Measurements from ENCODE around the gene TRIM44.
"Not testable (repeated sequence)": the region's sequence is repeated elsewhere in the genome, so short reads cannot be mapped to it uniquely, and the experiment has no call there.

Gene TRIM44

GRCh38 chr11:35753573-35753972 is 91.0 kb downstream of the TRIM44 start:
- DNase-seq (ENCODE audit: low read depth), result not testable (repeated sequence)

GRCh38 chr11:35759951-35760350 is 97.4 kb downstream of the TRIM44 start:
- DNase-seq (ENCODE audit: low read depth), result not testable (repeated sequence)

DNA sequence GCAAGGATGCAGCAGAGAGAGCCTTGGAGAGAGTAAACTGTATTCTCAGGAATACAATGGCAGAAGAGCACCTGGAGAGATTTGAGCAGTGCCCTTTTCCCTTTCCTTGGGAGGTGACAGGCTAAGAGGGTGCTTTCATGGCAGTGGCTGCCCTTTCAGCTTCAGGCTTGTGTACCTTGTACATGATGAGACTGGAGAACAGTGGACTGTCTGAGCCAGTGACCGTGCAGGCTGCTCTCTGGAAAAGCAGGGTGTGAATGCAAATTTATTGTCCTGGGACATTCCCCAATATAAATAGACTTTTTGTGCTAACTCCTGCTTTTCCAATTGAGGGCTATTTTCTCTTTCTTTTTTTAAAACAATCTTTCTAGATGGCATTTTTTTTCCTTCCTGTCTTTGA is 99.3 kb downstream of the TRIM44 start:
- no peak for DNase-seq (ENCODE audit: low read depth)

DNA sequence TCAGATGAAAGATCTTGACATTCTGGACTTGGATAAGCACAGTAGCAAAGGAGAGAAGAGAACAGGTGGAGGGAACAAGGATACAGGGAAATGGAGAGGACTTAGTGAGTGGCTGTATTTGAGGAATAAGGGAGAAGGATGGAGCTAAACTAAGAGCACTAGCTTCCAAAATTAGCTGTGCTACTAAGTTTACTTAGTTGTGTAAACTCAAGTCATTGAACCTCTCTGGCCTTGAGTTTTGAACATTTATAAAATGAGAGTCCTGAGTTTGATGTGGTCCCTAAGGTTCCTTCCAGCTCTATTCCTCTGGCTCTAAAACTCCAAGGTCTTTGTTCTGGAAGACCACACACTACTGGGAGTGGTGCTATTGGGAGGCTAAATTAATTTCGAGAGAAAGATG is 100.7 kb downstream of the TRIM44 start:
- DNase-seq (ENCODE audit: low read depth), result no peak

GRCh38 chr11:35763765-35764164 is 101.2 kb downstream of the TRIM44 start:
- DNase-seq (ENCODE audit: low read depth), result no peak

- no peak for DNase-seq (ENCODE audit: low read depth)
Observed at GRCh38 chr11:35764417-35764816, 101.8 kb downstream of the TRIM44 start.

- DNase-seq (ENCODE audit: low read depth), result no peak
Observed at GRCh38 chr11:35765211-35765610, 102.6 kb downstream of the TRIM44 start.

GRCh38 chr11:35766651-35767050 is 104.1 kb downstream of the TRIM44 start:
- DNase-seq (ENCODE audit: low read depth), result no peak

DNA sequence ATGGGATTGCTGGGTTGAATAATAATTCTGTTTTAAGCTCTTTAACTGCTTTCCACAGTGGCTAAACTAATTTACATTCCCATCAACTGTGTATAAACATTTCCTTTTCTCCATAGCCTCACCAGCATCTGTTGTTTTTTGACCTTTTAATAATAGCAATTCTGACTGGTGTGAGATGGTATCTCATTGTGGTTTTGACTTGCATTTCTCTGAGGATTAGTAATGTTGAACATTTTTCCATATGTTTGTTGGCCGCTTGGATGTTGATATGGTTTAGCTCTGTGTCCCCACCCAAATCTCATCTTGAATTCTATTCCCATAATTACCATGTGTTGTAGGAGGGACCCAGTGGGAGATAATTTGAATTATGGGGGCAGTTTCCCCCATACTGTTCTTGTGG is 107.8 kb downstream of the TRIM44 start:
- DNase-seq (ENCODE audit: low read depth), result not testable (repeated sequence)

DNA sequence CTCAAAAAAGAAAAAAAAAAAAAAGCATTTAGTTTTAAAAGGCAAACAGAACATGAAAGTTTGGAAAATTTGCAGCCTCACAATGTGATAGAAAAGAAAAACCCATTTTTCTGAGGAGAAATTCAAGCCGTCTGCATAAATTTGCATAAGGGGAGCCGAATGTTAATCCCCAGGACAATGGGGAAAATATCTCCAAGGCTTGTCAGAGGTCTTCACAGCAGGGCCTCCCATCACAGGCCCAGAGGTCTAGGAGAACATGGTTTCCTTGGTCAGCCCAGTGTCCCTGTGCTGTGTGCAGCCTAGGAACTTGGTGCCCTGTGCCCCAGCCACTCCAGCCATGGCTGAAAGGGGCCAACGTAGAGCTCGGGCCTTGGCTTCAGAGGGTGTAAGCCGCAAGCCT is 109.1 kb downstream of the TRIM44 start:
- no peak for DNase-seq (ENCODE audit: low read depth)

GRCh38 chr11:35777241-35777640 is 114.7 kb downstream of the TRIM44 start:
- not testable (repeated sequence) for DNase-seq (ENCODE audit: low read depth)

DNA sequence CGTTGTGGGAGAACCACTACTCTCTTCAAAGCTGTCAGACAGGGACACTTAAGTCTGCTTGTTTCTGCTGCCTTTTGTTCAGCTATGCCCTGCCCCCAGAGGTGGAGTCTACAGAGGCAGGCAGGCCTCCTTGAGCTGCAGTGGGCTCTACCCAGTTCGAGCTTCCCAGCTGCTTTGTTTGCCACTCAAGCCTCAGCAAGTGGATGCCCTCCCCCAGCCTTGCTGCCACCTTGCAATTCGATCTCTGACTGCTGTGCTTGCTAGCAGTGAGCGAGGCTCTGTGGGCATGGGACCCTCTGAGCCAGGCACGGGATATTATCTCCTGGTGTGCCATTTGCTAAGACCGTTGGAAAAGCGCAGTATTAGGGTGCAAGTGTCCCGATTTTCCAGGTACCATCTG is 116.4 kb downstream of the TRIM44 start:
- not testable (repeated sequence) for DNase-seq (ENCODE audit: low read depth)

DNA sequence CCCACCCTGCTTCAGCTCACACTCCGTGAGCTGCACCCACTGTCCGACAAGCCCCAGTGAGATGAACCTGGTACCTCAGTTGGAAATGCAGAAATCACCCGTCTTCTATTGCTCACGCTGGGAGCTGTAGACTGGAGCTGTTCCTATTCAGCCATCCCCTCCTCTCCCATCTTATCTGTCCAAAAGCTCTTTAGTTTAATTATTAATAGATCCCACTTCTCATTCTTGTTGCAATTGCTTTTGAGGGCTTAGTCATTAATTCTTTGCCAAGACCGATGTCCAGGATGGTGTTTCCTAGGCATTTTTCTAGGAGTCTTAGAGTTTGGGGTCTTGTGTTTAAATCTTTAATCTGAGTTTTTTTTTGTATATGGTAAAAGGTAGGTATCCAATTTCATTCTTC is 116.8 kb downstream of the TRIM44 start:
- DNase-seq (ENCODE audit: low read depth), result no peak

GRCh38 chr11:35780951-35781860 is 118.6 kb downstream of the TRIM44 start:
- no peak for DNase-seq (ENCODE audit: low read depth)

GRCh38 chr11:35781861-35782470 is 119.4 kb downstream of the TRIM44 start:
- no peak for DNase-seq (ENCODE audit: low read depth)

- DNase-seq (ENCODE audit: low read depth), result no peak
Observed at GRCh38 chr11:35783809-35784208, 121.2 kb downstream of the TRIM44 start.

GRCh38 chr11:35784699-35785098 is 122.1 kb downstream of the TRIM44 start:
- DNase-seq (ENCODE audit: low read depth), result no peak

DNA sequence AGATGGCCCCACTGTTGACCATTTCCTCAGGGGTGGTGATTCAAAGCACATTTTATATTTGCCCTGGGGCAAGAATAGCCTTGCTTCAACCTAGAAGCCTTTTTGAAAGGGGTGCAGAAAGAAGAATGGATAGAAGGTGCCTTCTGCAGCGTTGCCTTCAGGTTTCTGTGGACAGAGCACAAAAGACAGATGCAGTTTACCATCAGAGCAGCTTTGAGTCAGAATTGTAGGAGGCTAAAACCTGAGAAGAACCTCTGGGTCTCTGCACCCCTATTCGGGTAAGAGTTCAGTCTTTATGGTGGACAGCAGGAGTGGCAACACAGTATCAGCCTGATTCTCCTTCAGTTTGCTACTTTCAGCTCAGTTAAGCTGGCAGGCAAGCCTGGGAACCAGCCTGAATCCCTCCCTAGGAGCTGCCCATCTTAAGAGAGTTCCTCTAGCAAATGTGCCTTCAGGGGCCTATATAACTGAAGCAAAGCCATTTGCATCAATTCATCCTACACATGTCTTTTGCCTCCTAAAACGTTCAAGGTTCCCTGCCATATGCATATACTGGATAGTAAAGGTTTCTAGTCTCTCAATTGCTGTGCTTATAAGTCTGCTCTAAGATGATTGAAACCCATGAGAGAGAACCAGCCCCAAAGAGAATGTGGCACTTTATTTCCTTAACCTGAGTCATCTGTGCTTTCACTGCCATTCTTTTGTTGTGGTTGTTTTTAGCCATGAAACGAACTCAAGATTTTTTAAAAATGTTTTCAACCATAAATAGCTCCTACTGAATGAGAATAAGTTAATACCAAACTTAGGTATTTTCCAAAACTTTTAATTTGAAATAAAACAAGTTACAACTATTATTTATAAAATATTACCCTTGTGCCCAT is 123.0 kb downstream of the TRIM44 start:
- DNase-seq (ENCODE audit: low read depth), result no peak

- no peak for DNase-seq (ENCODE audit: low read depth)
Observed at GRCh38 chr11:35786188-35786587, 123.6 kb downstream of the TRIM44 start.

DNA sequence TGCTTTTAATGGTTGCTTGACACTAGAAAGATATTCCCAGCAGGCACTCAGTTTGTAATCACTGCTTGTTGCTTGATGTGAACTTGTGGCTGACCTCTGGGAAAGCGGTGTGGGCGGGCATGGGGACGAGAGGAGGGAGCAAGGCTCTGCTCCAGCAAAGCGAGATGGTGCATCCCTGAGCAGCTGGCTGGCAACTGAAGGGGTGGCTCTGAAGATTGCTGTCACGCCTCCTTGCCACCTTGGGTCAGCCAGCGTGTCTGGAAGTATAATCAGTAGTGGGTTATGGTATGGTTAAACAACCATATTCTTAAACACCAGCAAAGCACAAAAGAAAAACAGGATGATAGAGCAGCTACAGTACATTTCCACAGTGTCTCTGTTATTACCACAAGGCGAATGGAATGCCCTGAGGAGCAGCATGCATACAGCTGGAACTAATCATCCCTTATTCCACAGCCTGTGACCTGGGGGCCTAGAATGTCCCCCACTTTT is 124.5 kb downstream of the TRIM44 start:
- no peak for DNase-seq (ENCODE audit: low read depth)

- DNase-seq (ENCODE audit: low read depth), result no peak
Observed at GRCh38 chr11:35787626-35788025, 125.1 kb downstream of the TRIM44 start.
